PC-9 (cell line): Measurements from ENCODE around the gene GRAP.

Experiments used
- CTCF ChIP-seq: fragments of 200-600 bp; sonication (generic); conservative IDR thresholded peaks from 2 replicates; pipeline ENCODE4 v1.6.1; 2017; ENCODE audit warnings: mixed run types, antibody characterized with exemption, mild to moderate bottlenecking, moderate library complexity
- EZH2 ChIP-seq: fragments of 200-600 bp; sonication (generic); IDR thresholded peaks from 2 replicates; pipeline ENCODE4 v1.8.0; 2017; ENCODE audit warnings: antibody characterized with exemption, low read depth

GRCh38 chr17:19023209-19023999 is 23.4 kb downstream of the GRAP start:
- TF ChIP-seq CTCF (no peak), EZH2 (no peak)
